Stimulated activated CD4-positive, alpha-beta T cell treated with anti-CD3 and anti-CD28 coated beads, Interleukin-12 subunit alpha, Interleukin-12 subunit beta, amount 100 ng/mL, for 48 hours (primary cell): Measurements from ENCODE around the gene ZMIZ1.
A peak's percentile ranks its signal among the peaks of the same experiment; 100 is the strongest.

ENCODE experiments used
- DNase-seq, 3 donors: peaks; one replicate each; pipeline ENCODE4 v3.0.0-alpha.2; 2020; ENCODE audit warnings: low read depth in 2 of 3, low spot score in 1 of 3

ZMIZ1 gene, protein sequence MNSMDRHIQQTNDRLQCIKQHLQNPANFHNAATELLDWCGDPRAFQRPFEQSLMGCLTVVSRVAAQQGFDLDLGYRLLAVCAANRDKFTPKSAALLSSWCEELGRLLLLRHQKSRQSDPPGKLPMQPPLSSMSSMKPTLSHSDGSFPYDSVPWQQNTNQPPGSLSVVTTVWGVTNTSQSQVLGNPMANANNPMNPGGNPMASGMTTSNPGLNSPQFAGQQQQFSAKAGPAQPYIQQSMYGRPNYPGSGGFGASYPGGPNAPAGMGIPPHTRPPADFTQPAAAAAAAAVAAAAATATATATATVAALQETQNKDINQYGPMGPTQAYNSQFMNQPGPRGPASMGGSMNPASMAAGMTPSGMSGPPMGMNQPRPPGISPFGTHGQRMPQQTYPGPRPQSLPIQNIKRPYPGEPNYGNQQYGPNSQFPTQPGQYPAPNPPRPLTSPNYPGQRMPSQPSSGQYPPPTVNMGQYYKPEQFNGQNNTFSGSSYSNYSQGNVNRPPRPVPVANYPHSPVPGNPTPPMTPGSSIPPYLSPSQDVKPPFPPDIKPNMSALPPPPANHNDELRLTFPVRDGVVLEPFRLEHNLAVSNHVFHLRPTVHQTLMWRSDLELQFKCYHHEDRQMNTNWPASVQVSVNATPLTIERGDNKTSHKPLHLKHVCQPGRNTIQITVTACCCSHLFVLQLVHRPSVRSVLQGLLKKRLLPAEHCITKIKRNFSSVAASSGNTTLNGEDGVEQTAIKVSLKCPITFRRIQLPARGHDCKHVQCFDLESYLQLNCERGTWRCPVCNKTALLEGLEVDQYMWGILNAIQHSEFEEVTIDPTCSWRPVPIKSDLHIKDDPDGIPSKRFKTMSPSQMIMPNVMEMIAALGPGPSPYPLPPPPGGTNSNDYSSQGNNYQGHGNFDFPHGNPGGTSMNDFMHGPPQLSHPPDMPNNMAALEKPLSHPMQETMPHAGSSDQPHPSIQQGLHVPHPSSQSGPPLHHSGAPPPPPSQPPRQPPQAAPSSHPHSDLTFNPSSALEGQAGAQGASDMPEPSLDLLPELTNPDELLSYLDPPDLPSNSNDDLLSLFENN

DNA sequence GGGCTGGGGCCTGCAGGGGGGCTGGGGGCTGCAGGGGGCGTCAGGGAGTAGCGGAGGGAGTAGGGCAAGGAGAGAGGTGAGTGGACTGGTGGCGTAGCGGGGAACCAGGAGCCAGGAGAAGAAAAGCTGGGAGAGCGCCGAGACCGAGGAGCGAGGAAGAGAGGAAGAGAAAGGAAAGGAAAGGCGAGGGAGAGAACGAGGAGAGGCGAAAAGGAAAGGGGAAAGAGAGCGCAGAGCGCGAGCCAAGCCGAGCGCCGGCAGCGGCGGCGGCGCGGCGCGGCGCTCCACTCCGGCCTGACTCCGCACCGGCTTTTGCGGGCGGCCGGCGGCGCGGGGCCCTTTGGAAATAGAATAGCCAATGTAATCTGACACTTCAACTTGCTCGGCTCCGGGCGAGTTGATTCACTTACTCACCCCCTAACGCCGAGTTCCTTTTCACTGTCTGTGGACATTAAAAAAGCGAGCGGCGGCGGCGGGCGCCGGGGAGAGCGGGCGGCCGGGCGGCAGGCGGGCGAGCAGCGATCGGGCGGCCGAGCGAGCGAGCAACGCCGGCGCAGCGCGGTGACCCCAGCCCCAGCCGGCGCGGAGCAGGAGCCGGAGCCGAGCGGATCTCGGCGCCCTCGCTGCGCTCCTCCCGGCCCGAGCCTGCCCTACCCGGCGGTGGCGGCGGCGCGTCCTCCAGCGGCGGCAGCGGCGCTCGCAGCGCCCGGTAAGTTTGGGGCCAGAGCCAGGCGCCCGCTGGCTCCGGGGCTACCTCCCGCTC, at the start of gene ZMIZ1:
Gene ZMIZ1 (plus strand): TSS at position 405 of the 763 bp plus-strand sequence. CDS start 132,667 bp downstream, outside the sequence.
- peak; percentile 68 to 76 (median 73) for DNase-seq

DNA sequence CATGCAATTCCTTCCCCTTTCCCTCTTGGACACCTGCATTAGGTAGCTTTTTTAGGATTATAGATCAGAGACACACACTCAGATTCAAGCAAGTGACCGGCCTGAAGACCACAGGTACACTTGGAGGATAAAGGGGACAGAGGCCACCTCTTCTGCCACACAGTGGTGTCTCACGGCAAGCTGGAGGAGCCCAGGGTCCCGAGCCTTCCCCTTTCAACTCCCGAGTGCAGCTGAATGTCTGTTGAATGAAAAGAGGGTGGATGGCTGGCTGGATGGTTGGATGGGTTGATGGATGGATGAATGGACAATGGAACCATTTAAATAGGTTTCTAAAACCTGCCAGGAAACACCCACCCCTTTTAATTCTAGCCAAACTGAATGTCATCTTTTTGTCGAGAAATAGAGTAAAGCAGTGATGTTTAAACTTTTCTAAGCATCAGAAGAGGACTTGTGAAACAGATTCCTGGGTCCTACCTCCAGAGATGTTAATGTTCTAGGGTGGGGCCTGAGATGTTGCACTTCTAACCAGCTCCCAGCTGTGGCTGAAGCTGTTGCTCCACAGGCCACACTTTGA, 49.2 kb upstream of the ZMIZ1 start:
- no peak for DNase-seq

DNA sequence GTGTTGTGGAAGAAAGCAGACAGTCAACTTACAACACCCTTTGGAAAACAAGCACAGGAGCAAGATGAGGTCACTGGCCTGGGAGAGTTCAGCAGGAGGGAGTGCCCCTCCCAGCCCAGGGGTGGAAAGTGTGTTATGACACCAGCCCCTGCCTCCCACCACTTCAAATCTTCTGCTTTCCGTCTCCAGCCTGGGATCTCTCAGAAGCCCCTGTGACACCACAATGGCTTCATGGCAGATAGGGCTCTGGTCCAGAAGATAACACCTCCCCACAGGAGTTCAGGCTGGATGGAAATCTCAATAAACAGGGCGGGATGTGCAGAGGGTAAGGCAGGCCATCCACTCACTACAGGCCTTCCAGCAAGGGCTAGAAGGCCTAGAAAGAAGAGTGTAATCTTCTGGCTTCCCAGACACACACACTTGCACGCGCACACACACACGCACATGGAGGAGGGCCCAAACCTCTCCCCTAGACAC, 48.7 kb upstream of the ZMIZ1 start:
- no peak for DNase-seq

DNA sequence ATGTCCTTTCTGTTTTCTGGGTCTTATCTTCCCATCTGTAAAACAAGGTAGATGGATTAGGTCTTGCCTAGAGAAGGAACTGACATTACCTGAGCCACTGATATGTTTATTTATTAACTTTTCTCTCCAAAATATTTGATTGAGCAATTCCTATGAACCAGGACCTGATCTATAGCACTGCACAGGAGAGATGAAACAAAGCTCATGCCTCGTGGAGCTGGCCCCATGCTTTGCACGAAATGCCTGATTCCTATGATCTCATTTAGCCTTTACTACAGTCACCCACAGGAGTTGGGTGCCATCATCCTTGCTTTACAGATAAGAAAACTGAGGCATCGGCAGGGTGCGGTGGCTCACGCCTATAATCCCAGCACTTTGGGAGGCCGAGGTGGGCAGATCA, 48.2 kb upstream of the ZMIZ1 start:
- DNase-seq = no peak

DNA sequence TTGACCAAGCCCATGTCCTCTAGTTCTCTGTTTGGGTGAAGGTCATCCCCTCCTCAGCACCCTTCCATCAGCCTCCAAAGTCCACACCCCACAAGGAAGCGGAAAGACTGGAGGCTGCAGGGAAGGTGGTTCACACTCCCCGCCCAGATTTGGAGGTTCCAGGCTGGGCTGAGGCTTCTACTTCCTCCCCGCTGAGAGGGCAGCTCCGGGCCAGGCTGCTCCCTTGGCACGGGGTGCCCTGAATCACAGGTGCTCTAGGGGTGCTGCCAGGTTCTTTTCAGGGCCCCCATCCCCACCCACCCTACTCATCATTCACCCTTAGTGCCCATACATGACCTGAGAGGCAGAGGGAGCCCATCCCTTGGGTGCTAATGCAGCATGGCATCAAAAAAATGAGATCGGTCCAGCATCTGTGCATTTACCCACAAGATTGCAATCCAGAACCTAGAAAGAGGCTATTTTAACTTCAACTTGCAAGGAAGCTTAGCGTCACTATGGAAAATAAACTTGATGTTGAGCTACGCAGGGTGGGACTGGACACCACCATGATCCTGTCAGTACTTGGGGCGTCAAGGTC, 47.3 kb upstream of the ZMIZ1 start:
- DNase-seq = no peak

DNA sequence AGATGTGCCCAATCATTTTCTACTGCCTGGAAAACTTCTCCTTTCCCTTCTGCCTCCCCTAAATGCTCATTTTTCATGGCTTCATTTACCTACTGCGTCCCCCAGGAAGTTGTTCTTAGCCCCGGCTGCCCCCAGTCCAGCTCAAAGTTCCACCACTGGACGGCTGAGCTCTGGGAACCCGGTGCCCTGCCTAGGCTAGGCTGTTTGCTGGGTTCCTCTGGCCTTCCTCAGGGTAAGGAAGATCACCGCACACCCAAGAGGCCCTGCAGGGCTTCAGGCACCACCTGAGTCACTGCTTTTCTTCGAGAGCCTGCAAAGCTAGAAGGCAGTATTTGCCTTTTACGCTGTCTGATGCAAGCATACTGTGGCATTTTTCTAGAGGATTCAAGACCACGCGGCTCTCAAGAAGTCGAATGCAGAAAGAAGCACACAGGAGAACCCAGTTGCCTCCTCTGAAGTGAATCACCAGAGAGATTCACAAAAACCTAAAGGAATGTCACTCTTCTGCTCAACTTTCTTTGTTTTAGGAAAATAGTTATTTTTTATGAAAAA, 46.7 kb upstream of the ZMIZ1 start:
- DNase-seq = no peak

DNA sequence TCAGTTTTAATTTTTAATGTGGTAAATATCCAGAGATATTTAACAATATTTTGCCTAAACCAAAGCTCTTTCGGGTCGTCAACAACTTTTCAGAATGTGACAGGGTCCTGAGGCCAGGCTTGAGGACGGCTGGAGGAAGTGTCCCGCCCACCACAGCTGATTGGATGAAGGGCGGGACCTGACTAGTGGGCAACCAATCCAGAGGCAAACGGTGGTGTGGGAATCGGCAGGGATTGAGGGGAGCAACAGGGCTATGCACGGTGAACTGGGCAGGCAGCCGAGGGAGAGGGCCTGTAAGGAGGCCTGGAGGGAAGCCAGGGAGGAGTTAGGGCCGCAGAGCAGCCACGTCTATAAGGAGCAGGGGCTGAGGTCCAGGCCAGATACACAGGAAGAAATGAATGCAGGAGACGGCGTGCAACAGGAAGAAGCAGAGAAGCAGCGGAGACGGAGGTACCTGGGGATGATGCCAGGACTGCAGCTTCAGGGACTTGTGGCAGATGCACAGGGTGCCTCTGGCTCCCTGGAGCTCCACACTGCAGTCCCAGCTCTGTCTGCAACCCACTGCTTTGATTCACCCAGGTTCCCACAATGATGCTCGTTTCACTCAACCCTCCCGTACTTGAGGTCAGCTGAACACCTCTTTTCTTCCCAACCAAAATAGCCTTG, 46.1 kb upstream of the ZMIZ1 start:
- DNase-seq = no peak

DNA sequence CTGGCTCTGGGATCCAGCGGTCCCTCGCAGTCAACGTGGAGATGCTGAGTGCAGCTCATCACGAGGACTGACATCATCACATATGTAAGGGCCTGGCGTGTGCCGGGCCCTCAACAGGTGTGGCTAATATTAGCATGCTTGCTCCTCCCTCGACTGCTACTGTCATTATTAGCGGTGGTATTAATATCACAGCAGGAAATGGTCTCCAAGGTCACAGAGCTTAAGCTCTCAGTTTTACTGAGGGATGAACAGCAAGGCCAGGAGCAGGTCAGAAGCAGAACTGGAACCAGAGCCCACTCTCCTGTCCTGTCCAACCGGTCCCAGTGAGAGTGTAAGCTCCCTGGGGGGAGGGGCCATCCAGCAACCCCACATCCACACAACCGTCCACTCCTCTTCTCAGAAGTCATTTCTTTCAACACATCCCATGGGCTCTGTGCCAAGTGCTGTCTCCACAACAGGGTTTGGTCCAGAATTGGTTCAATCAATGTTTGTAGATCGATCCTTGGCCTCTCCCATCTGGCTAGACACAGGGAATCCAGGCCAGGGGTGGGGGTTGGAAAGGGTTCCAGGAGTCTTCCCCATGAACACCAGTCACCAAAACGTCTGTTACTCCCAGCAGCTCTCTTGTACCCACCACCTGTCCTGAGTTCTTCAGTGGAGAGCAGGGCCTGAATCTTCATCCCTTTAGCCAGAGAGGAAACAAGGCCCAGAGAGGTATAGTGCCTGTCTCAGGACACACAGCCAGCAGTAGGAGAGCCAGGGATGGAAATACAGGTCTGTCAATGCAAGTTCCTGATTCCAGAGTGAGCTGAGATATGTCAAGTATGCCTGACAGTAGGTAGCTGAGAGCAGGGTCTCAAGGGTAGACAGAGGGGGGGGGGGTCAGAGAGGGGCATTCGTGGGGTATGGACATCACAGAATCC, 45.3 kb upstream of the ZMIZ1 start:
- no peak for DNase-seq

DNA sequence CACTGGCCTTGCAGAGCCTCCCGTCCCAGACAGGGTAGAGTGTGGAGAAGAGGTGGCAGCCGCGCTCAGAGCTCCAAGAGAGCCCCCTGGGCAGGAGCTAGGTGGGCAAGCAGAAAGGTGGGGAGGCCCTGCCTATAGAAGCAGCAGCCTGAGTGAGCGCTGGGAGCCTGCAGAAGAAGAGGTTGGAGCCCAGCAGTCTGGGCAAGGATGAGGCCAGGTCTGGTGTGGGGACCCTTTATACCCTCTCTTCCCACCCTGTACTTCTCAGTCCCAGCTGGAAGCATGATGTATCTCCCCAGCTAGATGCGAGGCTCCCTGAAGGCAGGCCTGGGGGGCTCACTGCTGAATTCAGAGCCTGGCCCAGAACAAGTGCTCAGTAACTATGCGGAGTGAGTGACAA, 44.5 kb upstream of the ZMIZ1 start:
- DNase-seq = no peak

DNA sequence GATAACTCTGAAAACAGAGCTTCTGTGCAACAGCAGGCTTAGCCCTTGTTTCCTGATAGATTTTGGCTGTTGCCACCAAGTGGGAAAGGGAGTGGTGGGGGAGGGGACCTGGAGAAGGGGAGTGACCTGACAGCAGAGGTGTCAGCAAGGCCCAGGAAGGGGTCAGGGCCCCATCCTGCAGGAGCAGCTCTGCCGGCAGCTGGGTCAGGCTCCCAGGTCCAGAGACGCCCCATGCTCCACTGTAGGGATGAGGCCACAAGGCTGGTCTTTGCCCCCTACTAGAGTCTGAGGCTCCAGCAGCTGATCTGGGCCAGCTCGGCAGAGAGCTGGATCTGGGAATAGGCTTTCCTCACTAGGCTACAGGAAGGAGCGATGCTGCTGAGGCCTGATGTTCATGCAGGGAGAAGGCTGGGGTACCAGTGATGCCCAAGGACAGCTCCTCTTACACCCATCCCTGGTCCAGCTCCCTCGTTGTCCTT, 44.0 kb upstream of the ZMIZ1 start:
- no peak for DNase-seq

DNA sequence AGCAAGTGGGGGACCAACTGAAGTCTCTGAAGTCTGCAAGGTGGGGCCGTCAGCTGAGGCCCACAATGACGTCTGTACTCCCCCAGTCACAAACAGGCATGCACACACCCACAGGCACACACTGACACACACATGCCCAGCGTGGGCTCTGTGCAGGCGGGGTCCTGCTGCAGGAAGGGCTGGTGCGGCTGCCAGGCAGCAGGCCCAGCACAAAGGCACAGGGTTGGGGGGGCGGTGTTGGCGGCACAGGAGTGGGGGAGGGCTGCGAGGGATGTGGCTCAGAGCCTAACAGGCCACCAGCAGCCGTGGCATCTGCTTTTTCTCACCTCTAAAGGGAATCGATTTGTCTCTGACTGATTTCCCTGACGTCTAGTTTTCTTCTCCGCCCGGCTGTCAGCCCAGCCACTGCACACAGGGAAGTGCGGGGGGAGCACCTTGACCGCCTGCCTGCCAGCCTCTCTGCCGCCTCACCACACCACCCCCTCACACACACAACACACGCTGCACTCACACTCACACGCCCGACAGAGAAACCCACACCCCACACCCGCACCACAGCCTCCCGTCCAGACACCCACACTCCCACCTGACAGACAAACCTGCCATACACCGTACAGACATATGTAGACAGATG, 43.5 kb upstream of the ZMIZ1 start:
- DNase-seq = no peak

DNA sequence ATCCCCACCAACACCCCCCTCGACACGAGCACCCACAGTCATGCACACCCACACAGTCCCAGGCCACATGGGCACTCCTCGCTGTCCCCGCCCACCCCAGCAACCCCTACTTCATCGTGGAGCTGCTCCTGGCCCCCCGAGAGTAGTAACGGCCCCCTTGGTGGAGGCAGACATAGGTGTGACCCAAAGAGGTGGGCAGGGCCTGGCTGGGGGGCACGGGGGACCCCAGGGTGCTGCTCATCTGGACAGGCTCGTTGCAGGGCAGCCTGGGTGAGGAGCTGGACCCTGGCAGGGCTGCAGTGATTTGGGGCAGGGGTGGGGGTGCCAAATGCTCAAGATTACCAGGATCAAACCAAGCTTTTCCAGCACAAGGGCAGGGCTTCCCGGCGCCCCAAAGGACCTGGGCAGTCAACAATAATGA, 42.4 kb upstream of the ZMIZ1 start:
- no peak for DNase-seq

DNA sequence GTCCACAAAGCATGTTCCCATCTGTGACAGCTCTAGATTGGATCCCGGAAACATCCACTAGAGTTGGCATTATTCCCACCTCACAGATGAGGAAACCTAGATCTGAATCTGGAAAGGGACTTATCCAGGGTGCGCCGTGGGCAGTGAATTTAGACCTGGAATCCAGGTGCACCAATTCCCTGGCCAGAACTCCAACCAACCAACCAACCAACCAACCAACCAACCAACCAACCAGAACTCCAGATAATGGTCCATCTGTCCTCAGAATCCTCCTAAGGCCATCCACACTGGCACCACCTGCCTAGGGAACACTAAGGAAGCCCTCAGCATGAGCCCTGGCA, 42.0 kb upstream of the ZMIZ1 start:
- no peak for DNase-seq

DNA sequence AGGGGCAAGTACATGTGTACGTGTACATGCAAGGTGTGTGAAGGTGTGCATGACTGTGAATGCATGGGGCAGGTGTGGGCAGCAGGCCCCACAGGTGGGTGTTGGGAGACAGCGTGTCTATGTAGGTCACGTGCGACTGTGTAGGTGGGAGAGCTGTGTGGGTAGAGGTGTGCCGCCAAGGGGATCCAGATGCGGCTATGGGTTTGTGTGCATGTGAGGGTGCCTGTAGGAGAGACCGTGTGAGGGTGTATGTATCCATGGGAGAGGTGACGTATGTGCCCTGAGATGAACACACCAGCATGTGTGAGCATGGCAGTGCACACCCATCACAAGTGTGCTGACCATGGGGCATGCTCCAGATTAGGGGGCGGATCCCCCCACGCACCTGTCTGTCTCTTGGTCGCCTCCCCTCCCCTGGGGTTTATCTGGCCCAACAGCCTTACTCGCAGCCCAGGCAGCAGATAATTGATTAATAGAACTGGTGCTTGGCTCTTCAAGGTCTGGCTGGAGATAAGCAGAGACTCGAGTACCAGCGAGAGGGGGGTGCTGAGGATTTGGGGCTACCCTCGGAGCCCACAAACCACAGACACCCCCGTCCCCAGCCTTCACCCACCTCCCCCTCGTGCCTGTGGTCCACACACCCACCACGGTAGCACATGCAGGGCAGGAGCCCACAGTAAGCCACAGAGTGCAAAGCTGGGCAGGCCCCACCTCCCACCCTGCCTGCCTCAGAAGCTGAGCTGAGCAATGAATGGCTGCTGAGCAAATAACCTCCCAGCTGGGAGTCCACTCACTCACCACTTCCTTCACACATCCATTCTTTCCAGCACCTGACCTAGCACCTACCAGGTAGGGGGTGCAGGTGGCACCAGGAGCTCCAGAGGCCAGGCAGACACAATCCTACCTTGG, 41.4 kb upstream of the ZMIZ1 start:
- no peak for DNase-seq

DNA sequence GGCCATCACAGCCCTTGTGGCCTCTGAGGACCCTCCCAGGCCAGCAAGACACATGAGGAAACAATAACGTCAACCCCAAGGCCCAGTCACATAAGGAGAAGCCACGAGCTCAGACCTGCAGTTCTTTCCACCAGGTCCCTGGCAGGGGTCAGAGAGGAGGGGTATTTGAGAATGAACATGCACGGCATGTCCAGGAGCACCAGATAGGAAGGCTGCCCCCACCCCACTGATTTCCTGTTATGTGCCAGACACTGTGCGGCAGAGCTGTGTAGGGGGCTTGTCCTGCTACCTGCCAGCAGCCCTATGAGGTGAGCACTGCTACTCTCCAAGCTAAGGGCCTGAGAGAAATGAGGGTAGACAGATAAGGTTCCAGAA, 40.7 kb upstream of the ZMIZ1 start:
- no peak for DNase-seq

DNA sequence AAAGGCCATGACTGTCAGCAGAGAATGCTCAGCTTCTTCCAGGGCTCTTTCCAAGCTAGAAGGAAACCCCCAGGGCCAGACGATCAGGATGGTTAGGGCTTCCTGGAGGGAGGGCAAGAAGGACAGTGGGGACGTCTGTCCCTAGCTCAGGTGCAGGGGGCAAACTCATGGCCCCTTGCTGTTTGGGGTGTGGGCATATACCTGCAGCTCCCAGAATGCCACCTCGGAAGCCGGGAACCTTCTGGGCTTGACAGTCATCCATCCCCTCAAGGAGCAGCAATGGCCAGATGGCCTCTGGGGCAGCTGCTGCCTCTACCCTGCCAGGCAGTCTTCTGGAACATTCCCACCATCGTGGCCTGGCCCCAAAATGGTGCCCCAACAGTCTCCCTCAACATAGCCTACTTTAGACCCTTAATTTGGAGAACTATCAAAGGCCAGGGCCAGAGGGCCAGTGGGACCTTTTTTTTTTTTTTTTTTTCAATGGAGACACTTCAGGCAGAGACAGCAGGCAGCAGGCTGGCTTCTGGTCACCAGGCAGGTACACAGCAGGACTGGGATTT, 40.2 kb upstream of the ZMIZ1 start:
- DNase-seq = no peak
